IMR-90 (cell line): ENCODE results near the gene CALR. TPM values are rescaled to one million over a fixed set of nuclear protein-coding genes. Genes with fewer than 3 reads are reported as not detected.
A peak's percentile ranks its signal among the peaks of the same experiment; 100 is the strongest.

Experiments
- ATAC-seq: fragments of 200-7000 bp; cut with Tn5 transposase; 2 replicates; pipeline ENCODE4 v1.9.1; 2020; ENCODE audit warnings: low read depth, mild to moderate bottlenecking, moderate library complexity
- BruUV-seq: library from RNA; stranded (reverse); fragments of 400-500 nt; replicated peaks from 2 replicates; lab custom pipeline; 2021; lab: Mats Ljungman, UMichigan
- CTCF ChIA-PET: fragments of 300-600 bp; formaldehyde crosslinking; extraction: SDS; loops from one replicate; lab custom pipeline; 2021; ENCODE audit warnings: antibody characterized with exemption; lab: Yijun Ruan, JAX
- POLR2A ChIA-PET: fragments of 300-600 bp; sonication (Branson Sonifier 250); formaldehyde crosslinking; loops from one replicate; lab custom pipeline; 2022; ENCODE audit warnings: antibody characterized with exemption; ENCODE audit not compliant: unreplicated experiment; lab: Charles Lee
- DNase-seq: peaks from one replicate; pipeline ENCODE4 v3.0.0; 2013
- H2AFZ ChIP-seq: replicated peaks from 2 replicates; pipeline ENCODE3; 2013; ENCODE audit warnings: low read length, mild to moderate bottlenecking; ENCODE audit not compliant: poor library complexity
- H2AK5ac ChIP-seq: 2 replicates; pipeline ENCODE4 v1.6.1; 2013; ENCODE audit warnings: low read depth, low read length, inconsistent platforms
- H2AK9ac ChIP-seq: replicated peaks from 2 replicates; pipeline ENCODE3; 2013; ENCODE audit warnings: mild to moderate bottlenecking, low read depth, low read length, moderate library complexity; ENCODE audit not compliant: poor library complexity
- H2BK120ac ChIP-seq: 2 replicates; pipeline ENCODE4 v1.6.1; 2013; ENCODE audit warnings: low read depth, low read length, inconsistent platforms
- H2BK15ac ChIP-seq: 3 replicates; pipeline ENCODE4 v1.6.1; 2013; ENCODE audit warnings: low read depth, low read length, inconsistent platforms
- H2BK20ac ChIP-seq: 2 replicates; pipeline ENCODE4 v1.6.1; 2013; ENCODE audit warnings: low read depth, mild to moderate bottlenecking, inconsistent platforms, low read length, moderate library complexity
- H2BK5ac ChIP-seq: 2 replicates; pipeline ENCODE4 v1.6.1; 2013; ENCODE audit warnings: mild to moderate bottlenecking, low read depth, low read length, inconsistent platforms; ENCODE audit not compliant: poor library complexity, severe bottlenecking
- H3K14ac ChIP-seq: replicated peaks from 2 replicates; pipeline ENCODE4 v1.6.1; 2013; ENCODE audit warnings: low read depth, low read length, inconsistent platforms
- H3K18ac ChIP-seq: 2 replicates; pipeline ENCODE4 v1.6.1; 2013; ENCODE audit warnings: low read depth, low read length, control low read depth
- H3K23ac ChIP-seq: 2 replicates; pipeline ENCODE4 v1.6.1; 2013; ENCODE audit warnings: low read depth, low read length, inconsistent platforms
- H3K27ac ChIP-seq: 2 replicates; pipeline ENCODE4 v1.5.1; 2013; ENCODE audit warnings: mild to moderate bottlenecking, control low read depth, low read length; ENCODE audit not compliant: insufficient read depth
- H3K27me3 ChIP-seq: 2 replicates; pipeline ENCODE4 v1.6.1; 2013; ENCODE audit warnings: low read length; ENCODE audit not compliant: control insufficient read depth, insufficient read depth
- H3K36me3 ChIP-seq: 2 replicates; pipeline ENCODE4 v1.6.1; 2013; ENCODE audit warnings: low read length, mixed read lengths; ENCODE audit not compliant: control insufficient read depth, insufficient read depth
- H3K4ac ChIP-seq: 2 replicates; pipeline ENCODE4 v1.6.1; 2013; ENCODE audit warnings: low read depth, low read length, inconsistent platforms
- H3K4me1 ChIP-seq: 2 replicates; pipeline ENCODE4 v1.6.1; 2013; ENCODE audit warnings: low read length, mixed read lengths; ENCODE audit not compliant: control insufficient read depth, insufficient read depth
- H3K4me2 ChIP-seq: 2 replicates; pipeline ENCODE4 v1.6.1; 2013; ENCODE audit warnings: low read depth, mild to moderate bottlenecking, control low read depth, low read length, moderate library complexity
- H3K4me3 ChIP-seq: 2 replicates; pipeline ENCODE4 v1.5.1; 2013; ENCODE audit warnings: low read depth, mild to moderate bottlenecking, control low read depth, low read length, moderate library complexity; ENCODE audit not compliant: insufficient read depth
- H3K56ac ChIP-seq: 2 replicates; pipeline ENCODE4 v1.6.1; 2013; ENCODE audit warnings: low read length, inconsistent platforms; ENCODE audit not compliant: insufficient read depth; ENCODE audit errors: extremely low read depth
- H3K79me1 ChIP-seq, 2 experiments: 2 replicates each; pipeline ENCODE4 v1.6.1; 2013; ENCODE audit warnings: low read length in 2 of 2, inconsistent platforms in 1 of 2, low read depth in 1 of 2
- H3K9ac ChIP-seq: 2 replicates; pipeline ENCODE4 v1.6.1; 2013; ENCODE audit warnings: low read depth, low read length, control low read depth
- H3K9me1 ChIP-seq: 2 replicates; pipeline ENCODE4 v1.6.1; 2013; ENCODE audit warnings: low read length, inconsistent platforms; ENCODE audit not compliant: insufficient read depth
- H3K9me3 ChIP-seq: 2 replicates; pipeline ENCODE4 v1.6.1; 2013; ENCODE audit warnings: low read length; ENCODE audit not compliant: control insufficient read depth, insufficient read depth
- H4K20me1 ChIP-seq: 2 replicates; pipeline ENCODE4 v1.6.1; 2013; ENCODE audit warnings: low read length, inconsistent platforms; ENCODE audit not compliant: insufficient read depth
- H4K5ac ChIP-seq: 2 replicates; pipeline ENCODE4 v1.6.1; 2013; ENCODE audit warnings: mild to moderate bottlenecking, low read depth, low read length, control low read depth
- H4K8ac ChIP-seq, 2 experiments: 2 replicates each; pipeline ENCODE4 v1.6.1; 2013; ENCODE audit warnings: low read depth in 2 of 2, low read length in 2 of 2, control low read depth in 1 of 2, inconsistent platforms in 1 of 2
- H4K91ac ChIP-seq: 2 replicates; pipeline ENCODE4 v1.6.1; 2013; ENCODE audit warnings: low read depth, low read length, inconsistent platforms; ENCODE audit not compliant: insufficient read depth
- BHLHE40 ChIP-seq: fragments of 150-350 bp; IDR thresholded peaks from 2 replicates; pipeline ENCODE4 v1.6.1; 2016; ENCODE audit warnings: mild to moderate bottlenecking, low read depth, low read length
- CEBPB ChIP-seq: IDR thresholded peaks from 2 replicates; pipeline ENCODE4 v1.6.1; 2012; ENCODE audit warnings: low read depth, low read length, improper control_type of control experiment
- CHD1 ChIP-seq: IDR thresholded peaks from 2 replicates; pipeline ENCODE4 v1.6.1; 2012; ENCODE audit warnings: low read depth, low read length, improper control_type of control experiment
- MAFK ChIP-seq: IDR thresholded peaks from 2 replicates; pipeline ENCODE4 v1.6.1; 2012; ENCODE audit warnings: low read depth, low read length, improper control_type of control experiment
- MAZ ChIP-seq: IDR thresholded peaks from 2 replicates; pipeline ENCODE4 v1.6.1; 2012; ENCODE audit warnings: low read depth, mild to moderate bottlenecking, low read length, improper control_type of control experiment, moderate library complexity, borderline replicate concordance
- MXI1 ChIP-seq: IDR thresholded peaks from 2 replicates; pipeline ENCODE4 v1.6.1; 2012; ENCODE audit warnings: low read depth, mild to moderate bottlenecking, low read length, moderate library complexity, borderline replicate concordance
- NFE2L2 ChIP-seq: fragments of 150-350 bp; IDR thresholded peaks from 2 replicates; pipeline ENCODE4 v1.6.1; 2016; ENCODE audit warnings: low read depth, mild to moderate bottlenecking, low read length
- POLR2A ChIP-seq: IDR thresholded peaks from 2 replicates; pipeline ENCODE4 v1.6.1; 2012; ENCODE audit warnings: mild to moderate bottlenecking, low read depth, low read length
- RAD21 ChIP-seq: IDR thresholded peaks from 2 replicates; pipeline ENCODE4 v1.6.1; 2012; ENCODE audit warnings: low read length, improper control_type of control experiment
- RCOR1 ChIP-seq: IDR thresholded peaks from 2 replicates; pipeline ENCODE4 v1.6.1; 2012; ENCODE audit warnings: mild to moderate bottlenecking, low read length, improper control_type of control experiment; ENCODE audit not compliant: insufficient replicate concordance
- SMC3 ChIP-seq: fragments of 150-350 bp; IDR thresholded peaks from 2 replicates; pipeline ENCODE4 v1.6.1; 2016; ENCODE audit warnings: low read depth, mild to moderate bottlenecking, antibody characterized with exemption, low read length, moderate library complexity
- WGBS, 2 experiments: methylation state at CpG; one replicate each; pipeline versions ENCODE4 v1.1.5 to v1.1.7; 2013; ENCODE audit warnings: missing lambda C conversion rate in 2 of 2; ENCODE audit not compliant: insufficient read length in 1 of 2; ENCODE audit errors: extremely low coverage in 2 of 2; 5-methylcytosine and 5-hydroxymethylcytosine counted together
- dilution Hi-C: fragments of 300-500 bp; cut with HindIII; formaldehyde crosslinking; loops from one replicate; pipeline ENCODE4 v1.14.3; 2018; ENCODE audit warnings: low sequenced_read_pairs; ENCODE audit not compliant: unreplicated experiment
- in situ Hi-C: fragments of 300-500 bp; cut with MboI; formaldehyde crosslinking; loops from 3 replicates; pipeline ENCODE4 v1.14.3; 2019; ENCODE audit warnings: low sequenced_read_pairs, inconsistent platforms, mixed read lengths
- intact Hi-C: fragments of 100-400 bp; cut with micrococcal nuclease; formaldehyde crosslinking; loops from 2 replicates; pipeline ENCODE4 v1.10.0; 2022
- polyA plus RNA-seq, 3 experiments: library from polyadenylated mRNA; depleted of rRNA; stranded (reverse); fragments of >200 nt; gene quantifications; 2 replicates each; pipeline ENCODE4 v1.2.3, GENCODE V29; 2012; ENCODE audit warnings: low replicate concordance in 1 of 3
- total RNA-seq: library from RNA; depleted of rRNA; stranded (reverse); fragments of >200 nt; gene quantifications from 2 replicates; pipeline ENCODE4 v1.2.3, GENCODE V29; 2012
- TF ChIP-seq, protein P1 (sequence below): fragments of 150-350 bp; IDR thresholded peaks from 2 replicates; pipeline ENCODE4 v1.6.1; 2017; ENCODE audit warnings: mild to moderate bottlenecking, antibody characterized with exemption, low read length, low read depth
- TF ChIP-seq, protein P2 (sequence below): conservative IDR thresholded peaks from 2 replicates; pipeline ENCODE4 v1.5.1; 2012; ENCODE audit warnings: mild to moderate bottlenecking, low read depth, low read length, improper control_type of control experiment
- TF ChIP-seq, protein P3 (sequence below): fragments of 150-350 bp; IDR thresholded peaks from 2 replicates; pipeline ENCODE4 v1.6.1; 2016; ENCODE audit warnings: low read depth, mild to moderate bottlenecking, low read length, moderate library complexity, borderline replicate concordance

CALR gene
- total and polyA plus RNA-seq, 2 of the 4 experiments (the other 2 are of a cell fraction): 1,932 to 3,358 TPM

DNA sequence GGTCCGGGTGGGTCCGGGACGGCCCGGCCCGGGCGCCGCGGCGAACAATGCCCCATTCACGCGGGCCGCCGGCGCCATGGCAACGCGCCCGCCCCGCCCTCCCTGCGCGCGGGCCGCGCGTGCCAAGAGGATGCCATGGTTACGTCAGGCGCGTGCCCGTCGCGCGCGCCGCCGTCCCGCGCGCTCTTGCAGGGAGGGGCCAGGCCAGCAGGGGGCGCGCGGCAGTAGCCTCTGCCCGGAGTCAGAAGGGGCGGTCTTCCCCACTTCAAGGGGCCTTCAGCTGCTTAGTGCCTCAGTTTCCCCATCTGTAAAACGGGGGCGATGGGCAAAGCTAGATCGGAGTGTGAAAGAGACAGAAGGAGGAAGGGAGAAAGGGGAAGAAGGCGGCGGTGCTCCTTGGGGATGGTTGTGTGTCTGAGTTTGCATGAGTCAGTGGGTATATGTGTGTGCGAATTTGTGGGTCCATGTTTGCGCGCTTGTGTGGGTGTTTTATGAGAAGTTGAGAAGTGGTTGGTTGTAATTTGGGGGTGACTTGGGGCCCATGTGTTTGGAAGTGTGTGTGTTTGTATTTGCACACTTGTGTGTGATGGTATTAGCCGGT, 45.2 kb downstream of the CALR start:
- H3K4me3 ChIP-seq: peak overlapping the region; percentile 42
- in situ Hi-C loops: loop anchor here (5.0 to 25.0 kb wide), 2 partner anchors 109 to 754 kb away; a partner anchor contains a TSS
- 23 to 100% methylated on average over 2 to 20 of the region's 51 CpGs for WGBS, 2 experiments
- ChIA-PET POLR2A (no interaction called here), CTCF (interaction anchor here (0.9 to 4.3 kb wide), 2 partner anchors 78 to 111 kb away, joined by 3 to 25 read pairs; no protein-coding TSS in a partner anchor)
- peak; percentile 94 for ATAC-seq
- H2BK120ac ChIP-seq: no peak overlapping the region
- no peak overlapping the region; the same call in 2 of the 3 replicates for H2BK15ac ChIP-seq
- peak overlapping the region; percentile 42 for H3K4me2 ChIP-seq
- no peaks in the 10 kb centered on the region for H3K9me1 ChIP-seq
- H4K91ac ChIP-seq: no peak overlapping the region; the same call in 1 of the 2 replicates
- no peak overlapping the region for H2BK20ac ChIP-seq
- no peaks in the 10 kb centered on the region for H3K9me3 ChIP-seq
- no peaks in the 10 kb centered on the region for H4K20me1 ChIP-seq
- peak overlapping the region; percentile 89 for H2AFZ ChIP-seq
- intact Hi-C loops: loop anchor here (1.0 kb wide), 2 partner anchors 78 to 110 kb away; no protein-coding TSS in a partner anchor
- no peak overlapping the region for H3K18ac ChIP-seq
- peak overlapping the region; percentile 22 for H3K4ac ChIP-seq
- peak overlapping the region; percentile 90; the same call in 1 of the 2 replicates for H2AK5ac ChIP-seq
- BruUV-seq: no TSS peak
- H3K14ac ChIP-seq: no peak overlapping the region
- no peak overlapping the region for H2BK5ac ChIP-seq
- H3K27ac ChIP-seq: no peak overlapping the region
- no peak overlapping the region for H3K23ac ChIP-seq
- peak; percentile 70 for DNase-seq
- H3K56ac ChIP-seq: peak overlapping the region; percentile 37; the same call in 1 of the 2 replicates
- H3K79me1 ChIP-seq: no peaks in the 10 kb centered on the region; a peak in 1 of 4 replicates
- H3K36me3 ChIP-seq: no peaks in the 10 kb centered on the region
- dilution Hi-C loops: no loop called here
- H4K8ac ChIP-seq: peak overlapping the region in 1 of 2 experiments; percentile 82; a peak in 1 of 4 replicates
- no peak overlapping the region; the same call in 1 of the 2 replicates for H4K5ac ChIP-seq
- peaks cover 3% of the 10 kb centered on the region; the same call in 1 of the 2 replicates for H3K4me1 ChIP-seq
- peak overlapping the region; percentile 97 for H2AK9ac ChIP-seq
- peak overlapping the region; percentile 40 for H3K9ac ChIP-seq
- H3K27me3 ChIP-seq: no peaks in the 10 kb centered on the region
- no peak for TF ChIP-seq CHD1
- peak; percentile 67 for TF ChIP-seq CEBPB
- peak; percentile 98 for TF ChIP-seq SMC3
- TF ChIP-seq RAD21: peak; percentile 88
- peak; percentile 82 for TF ChIP-seq MAZ
- TF ChIP-seq MAFK: no peak
- no peak for TF ChIP-seq NFE2L2
- peak; percentile 74 for TF ChIP-seq MXI1
- TF ChIP-seq, protein P1, sequence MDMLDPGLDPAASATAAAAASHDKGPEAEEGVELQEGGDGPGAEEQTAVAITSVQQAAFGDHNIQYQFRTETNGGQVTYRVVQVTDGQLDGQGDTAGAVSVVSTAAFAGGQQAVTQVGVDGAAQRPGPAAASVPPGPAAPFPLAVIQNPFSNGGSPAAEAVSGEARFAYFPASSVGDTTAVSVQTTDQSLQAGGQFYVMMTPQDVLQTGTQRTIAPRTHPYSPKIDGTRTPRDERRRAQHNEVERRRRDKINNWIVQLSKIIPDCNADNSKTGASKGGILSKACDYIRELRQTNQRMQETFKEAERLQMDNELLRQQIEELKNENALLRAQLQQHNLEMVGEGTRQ: peak; percentile 37; the same call in 1 of the 2 replicates
- peak; percentile 92 for TF ChIP-seq BHLHE40
- TF ChIP-seq, protein P2, sequence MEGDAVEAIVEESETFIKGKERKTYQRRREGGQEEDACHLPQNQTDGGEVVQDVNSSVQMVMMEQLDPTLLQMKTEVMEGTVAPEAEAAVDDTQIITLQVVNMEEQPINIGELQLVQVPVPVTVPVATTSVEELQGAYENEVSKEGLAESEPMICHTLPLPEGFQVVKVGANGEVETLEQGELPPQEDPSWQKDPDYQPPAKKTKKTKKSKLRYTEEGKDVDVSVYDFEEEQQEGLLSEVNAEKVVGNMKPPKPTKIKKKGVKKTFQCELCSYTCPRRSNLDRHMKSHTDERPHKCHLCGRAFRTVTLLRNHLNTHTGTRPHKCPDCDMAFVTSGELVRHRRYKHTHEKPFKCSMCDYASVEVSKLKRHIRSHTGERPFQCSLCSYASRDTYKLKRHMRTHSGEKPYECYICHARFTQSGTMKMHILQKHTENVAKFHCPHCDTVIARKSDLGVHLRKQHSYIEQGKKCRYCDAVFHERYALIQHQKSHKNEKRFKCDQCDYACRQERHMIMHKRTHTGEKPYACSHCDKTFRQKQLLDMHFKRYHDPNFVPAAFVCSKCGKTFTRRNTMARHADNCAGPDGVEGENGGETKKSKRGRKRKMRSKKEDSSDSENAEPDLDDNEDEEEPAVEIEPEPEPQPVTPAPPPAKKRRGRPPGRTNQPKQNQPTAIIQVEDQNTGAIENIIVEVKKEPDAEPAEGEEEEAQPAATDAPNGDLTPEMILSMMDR: peak; percentile 97
- TF ChIP-seq POLR2A: no peak
- no peak for TF ChIP-seq RCOR1
- TF ChIP-seq, protein P3, sequence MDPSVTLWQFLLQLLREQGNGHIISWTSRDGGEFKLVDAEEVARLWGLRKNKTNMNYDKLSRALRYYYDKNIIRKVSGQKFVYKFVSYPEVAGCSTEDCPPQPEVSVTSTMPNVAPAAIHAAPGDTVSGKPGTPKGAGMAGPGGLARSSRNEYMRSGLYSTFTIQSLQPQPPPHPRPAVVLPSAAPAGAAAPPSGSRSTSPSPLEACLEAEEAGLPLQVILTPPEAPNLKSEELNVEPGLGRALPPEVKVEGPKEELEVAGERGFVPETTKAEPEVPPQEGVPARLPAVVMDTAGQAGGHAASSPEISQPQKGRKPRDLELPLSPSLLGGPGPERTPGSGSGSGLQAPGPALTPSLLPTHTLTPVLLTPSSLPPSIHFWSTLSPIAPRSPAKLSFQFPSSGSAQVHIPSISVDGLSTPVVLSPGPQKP: no peak
